Pancreas (tissue), 10 donors: Measurements from ENCODE around the gene CDC42BPA. TPM values are rescaled to one million over a fixed set of nuclear protein-coding genes. Genes with fewer than 3 reads are reported as not detected.

ENCODE experiments used
- ATAC-seq, 4 donors: fragments of 200-7000 bp; cut with Tn5 transposase; one replicate each; pipeline versions ENCODE4 v1.8.0 to v1.9.1; 2020; ENCODE audit warnings: mild to moderate bottlenecking in 4 of 4, moderate library complexity in 4 of 4
- DNase-seq, 6 donors: peaks; one replicate each; pipeline ENCODE4 v3.0.0-alpha.2; 2020
- FAIRE-seq: peaks from 2 replicates; lab custom pipeline; 2012; peaks lifted over from hg19 to GRCh38; lab: Jason Lieb, UNC
- H3K27ac ChIP-seq, 4 donors: fragments of 200-600 bp; sonication (generic); 1 replicate in 3 of 4; 2 replicates in 1 of 4; pipeline versions ENCODE4 v1.5.0 to v1.8.0; 2020
- H3K27me3 ChIP-seq, 4 donors: fragments of 200-600 bp; one replicate each; pipeline ENCODE4 v1.8.0; 2021
- H3K36me3 ChIP-seq, 3 donors: fragments of 200-600 bp; sonication (generic) in 1 of 3; one replicate each; pipeline versions ENCODE4 v1.5.0 to v1.8.0; 2020 to 2021
- H3K4me1 ChIP-seq, 3 donors: fragments of 200-600 bp; one replicate each; pipeline ENCODE4 v1.8.0; 2021
- H3K4me3 ChIP-seq, 4 donors: fragments of 200-600 bp; sonication (generic) in 2 of 4; one replicate each; pipeline versions ENCODE4 v1.5.0 to v1.8.0; 2020 to 2021
- H3K9me3 ChIP-seq, 4 donors: fragments of 200-600 bp; one replicate each; pipeline ENCODE4 v1.8.0; 2021
- CTCF ChIP-seq, 4 donors: fragments of 200-600 bp; sonication (generic) in 3 of 4; IDR thresholded peaks; one replicate each; pipeline versions ENCODE4 v1.5.0 to v1.8.0; 2021; ENCODE audit warnings: antibody characterized with exemption in 4 of 4
- WGBS, 2 donors: extraction: QIAGEN DNeasy Blood & Tissue Kit; methylation state at CpG; one replicate each; pipeline ENCODE4 v1.1.7; 2013; 5-methylcytosine and 5-hydroxymethylcytosine counted together
- intact Hi-C, 3 donors: fragments of 100-400 bp; cut with DNase I; formaldehyde crosslinking; loops; one replicate each; pipeline versions ENCODE4 v1.11.1 to v1.14.2; 2022
- polyA plus RNA-seq, 2 donors: library from polyadenylated mRNA; stranded (reverse); fragments of 200-250 nt; gene quantifications; one replicate each; pipeline ENCODE4 v1.2.3, GENCODE V29; 2013
- total RNA-seq, 6 donors: library from RNA; stranded (reverse); fragmentation: NEBNext Ultra II Directional in 4 of 6; extraction: Animal tissue kit (Norgen Biotek cat#: 25700) in 4 of 6; gene quantifications; one replicate each; pipeline versions ENCODE4 v1.2.1 to v1.2.4, GENCODE V29; 2021 to 2023
- donor health status: healthy with polysubstance abuse.
- donor health status: DM: no; HTN: no; CAD: no; lungs with moderate emphysema.
- donor health status: DM: no; HTN: no; CAD: no.
- donor health status: control.
- donor health status: control.
- donor health status: Bipolar disorder and iron deficiency.
- donor health status: DM: yes; HTN: yes; CAD: no.
- donor health status: DM: no; HTN: no; CAD: no.
- donor health status: DM: no; HTN: no; CAD: no.
- donor health status: DM: yes; HTN: yes; CAD: no.

The CDC42BPA gene
- total and polyA plus RNA-seq, 8 donors = 5.3 to 22.5 (median 16.5) TPM

- Histone ChIP-seq H3K36me3 (peaks cover 0 to 84% (median 35%) of the 10 kb centered on the region in 3 donors), H3K4me1 (no peaks in the 10 kb centered on the region), H3K27ac (peak overlapping the region in 1 of 4 donors; percentile 31), H3K9me3 (no peaks in the 10 kb centered on the region), H3K4me3 (no peak overlapping the region), H3K27me3 (no peaks in the 10 kb centered on the region)
- no peak for TF ChIP-seq CTCF (IDR thresholded peaks at IDR 0.05)
- 81 to 92% methylated on average over 11 to 12 of the region's 12 CpGs for WGBS, 2 donors
- intact Hi-C loops = no loop called here
- peak in 1 of 6 donors; percentile 77 for DNase-seq
- FAIRE-seq = no peak
- no peak for ATAC-seq
Observed at GRCh38 chr1:226981386-226981817, 336.9 kb downstream of the CDC42BPA start.

- FAIRE-seq (no peak), DNase-seq (peak in 5 of 6 donors; percentile 35 to 89 (median 66)), ATAC-seq (peak in 3 of 4 donors; percentile 22 to 36 (median 33))
- peaks cover 0 to 78% (median 34%) of the 10 kb centered on the region in 3 donors for H3K36me3 ChIP-seq
- H3K27ac ChIP-seq = peak overlapping the region in 2 of 4 donors; percentile 23 to 31
- WGBS, 2 donors = 68 to 69% methylated on average over 26 of the region's 26 CpGs
- TF ChIP-seq CTCF (IDR thresholded peaks at IDR 0.05) = no peak
- H3K9me3 ChIP-seq = no peaks in the 10 kb centered on the region
- no peaks in the 10 kb centered on the region for H3K27me3 ChIP-seq
- intact Hi-C loops = no loop called here
- no peak overlapping the region for H3K4me3 ChIP-seq
- H3K4me1 ChIP-seq = peaks cover 0 to 1% (median 0%) of the 10 kb centered on the region in 3 donors
Observed at GRCh38 chr1:226980565-226981385, 337.5 kb downstream of the CDC42BPA start.

- DNase-seq = peak in 1 of 6 donors; percentile 71
- WGBS, 2 donors = 90 to 92% methylated on average over 4 of the region's 4 CpGs
Observed at GRCh38 chr1:226980122-226980560, 338.2 kb downstream of the CDC42BPA start.

GRCh38 chr1:226979517-226980121 lies 338.7 kb downstream of the CDC42BPA start:
- intact Hi-C loops = no loop called here
- Histone ChIP-seq H3K27ac (peak overlapping the region in 1 of 4 donors; percentile 31), H3K27me3 (no peaks in the 10 kb centered on the region), H3K4me3 (no peak overlapping the region), H3K9me3 (no peaks in the 10 kb centered on the region), H3K36me3 (peaks cover 0 to 66% (median 29%) of the 10 kb centered on the region in 3 donors), H3K4me1 (peaks cover 9 to 13% (median 11%) of the 10 kb centered on the region in 3 donors)
- FAIRE-seq = no peak
- no peak for ATAC-seq
- 85 to 86% methylated on average over 12 of the region's 12 CpGs for WGBS, 2 donors
- no peak for TF ChIP-seq CTCF (IDR thresholded peaks at IDR 0.05)
- peak in 1 of 6 donors; percentile 75 for DNase-seq

More at GRCh38 chr1:226980122-226980560, 338.2 kb downstream of the CDC42BPA start:
- Histone ChIP-seq H3K4me1 (peaks cover 5 to 8% (median 6%) of the 10 kb centered on the region in 3 donors), H3K4me3 (no peak overlapping the region), H3K27me3 (no peaks in the 10 kb centered on the region), H3K27ac (peak overlapping the region in 2 of 4 donors; percentile 23 to 31), H3K36me3 (peaks cover 0 to 71% (median 29%) of the 10 kb centered on the region in 3 donors), H3K9me3 (no peaks in the 10 kb centered on the region)
- TF ChIP-seq CTCF (IDR thresholded peaks at IDR 0.05) = no peak
- no peak for ATAC-seq
- FAIRE-seq = no peak
- intact Hi-C loops = no loop called here
